Tibial nerve (tissue), 4 donors: ENCODE data around the gene MAPK10. TPM values are rescaled to one million over a fixed set of nuclear protein-coding genes. Genes with fewer than 3 reads are reported as not detected.

Experiments used
- DNase-seq, 2 donors: peaks; one replicate each; pipeline ENCODE4 v3.0.0-alpha.2; 2019; ENCODE audit warnings: low spot score in 2 of 2
- H3K27ac ChIP-seq, 4 donors: fragments of 200-600 bp; sonication (generic) in 3 of 4; one replicate each; pipeline ENCODE4 v1.5.1; 2017 to 2019; ENCODE audit warnings: mild to moderate bottlenecking in 1 of 4
- H3K27me3 ChIP-seq, 2 donors: fragments of 200-600 bp; sonication (generic) in 1 of 2; one replicate each; pipeline versions ENCODE4 v1.5.1 to v1.6.0; 2017 to 2019
- H3K36me3 ChIP-seq, 3 donors: fragments of 200-600 bp; sonication (generic); one replicate each; pipeline ENCODE4 v1.5.1; 2018 to 2019
- H3K4me1 ChIP-seq, 4 donors: fragments of 200-600 bp; sonication (generic) in 3 of 4; one replicate each; pipeline ENCODE4 v1.5.1; 2017 to 2019
- H3K4me3 ChIP-seq, 4 donors: fragments of 200-600 bp; sonication (generic) in 3 of 4; one replicate each; pipeline ENCODE4 v1.5.1; 2017 to 2019; ENCODE audit warnings: mild to moderate bottlenecking in 1 of 4, moderate library complexity in 1 of 4
- H3K9me3 ChIP-seq, 4 donors: fragments of 200-600 bp; sonication (generic) in 3 of 4; one replicate each; pipeline ENCODE4 v1.5.1; 2017 to 2019
- EP300 ChIP-seq, 2 donors: sonication (generic); formaldehyde crosslinking; IDR thresholded peaks; one replicate each; pipeline ENCODE4 v1.6.1; 2017; ENCODE audit warnings: antibody characterized with exemption in 2 of 2, mild to moderate bottlenecking in 1 of 2
- POLR2A ChIP-seq, 2 donors: fragments of 450-650 bp; IDR thresholded peaks; one replicate each; pipeline ENCODE4 v1.6.1; 2017; ENCODE audit warnings: antibody characterized with exemption in 2 of 2, mild to moderate bottlenecking in 2 of 2, moderate library complexity in 2 of 2
- WGBS, 2 donors: methylation state at CpG; one replicate each; pipeline ENCODE4 v1.1.5; 2018; 5-methylcytosine and 5-hydroxymethylcytosine counted together
- total RNA-seq, 4 donors: library from RNA; depleted of rRNA; stranded (reverse); fragments of >200 nt; gene quantifications; one replicate each; pipeline ENCODE4 v1.1.0, GENCODE V29; 2016
- TF ChIP-seq, protein P1 (sequence below), 5 experiments: fragments of 200-600 bp in 3 of 5; fragments of 450-650 bp in 2 of 5; sonication (generic) in 3 of 5; IDR thresholded peaks; one replicate each; pipeline ENCODE4 v1.5.1; 2016 to 2019; ENCODE audit warnings: antibody characterized with exemption in 5 of 5, mild to moderate bottlenecking in 3 of 5, moderate library complexity in 2 of 5

MAPK10 gene
- total RNA-seq, 4 donors from 2014 or later = 20.7 to 34.5 (median 28.0) TPM

DNA sequence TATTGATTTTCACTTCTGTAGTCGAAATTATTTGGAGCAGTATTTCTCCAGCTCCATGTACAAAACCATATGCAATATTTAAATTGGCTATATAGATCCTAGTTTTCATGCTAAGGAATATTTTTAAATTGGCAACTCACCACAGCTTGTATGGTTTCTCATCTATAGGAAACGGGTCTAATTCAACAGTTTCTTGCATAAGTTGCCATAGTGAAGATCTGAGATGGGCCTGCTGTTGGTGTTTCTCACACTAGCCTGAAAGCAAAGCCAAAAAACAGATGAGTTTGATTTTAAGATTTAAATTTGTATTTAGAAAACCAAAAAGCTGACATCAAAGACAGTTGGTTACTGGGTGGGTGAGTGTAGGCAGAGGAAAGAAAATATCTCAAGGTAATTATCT lies 5.5 kb downstream of the MAPK10 start:
- H3K27ac ChIP-seq = no peak overlapping the region
- 91 to 92% methylated on average over 2 of the region's 2 CpGs for WGBS, 2 donors
- H3K4me3 ChIP-seq = no peak overlapping the region
- no peaks in the 10 kb centered on the region for H3K4me1 ChIP-seq
- no peaks in the 10 kb centered on the region for H3K27me3 ChIP-seq
- DNase-seq = no peak
- no peaks in the 10 kb centered on the region for H3K36me3 ChIP-seq
- no peak for TF ChIP-seq EP300 (IDR thresholded peaks at IDR 0.05)
- no peak for TF ChIP-seq POLR2A (IDR thresholded peaks at IDR 0.05)
- TF ChIP-seq, protein P1, sequence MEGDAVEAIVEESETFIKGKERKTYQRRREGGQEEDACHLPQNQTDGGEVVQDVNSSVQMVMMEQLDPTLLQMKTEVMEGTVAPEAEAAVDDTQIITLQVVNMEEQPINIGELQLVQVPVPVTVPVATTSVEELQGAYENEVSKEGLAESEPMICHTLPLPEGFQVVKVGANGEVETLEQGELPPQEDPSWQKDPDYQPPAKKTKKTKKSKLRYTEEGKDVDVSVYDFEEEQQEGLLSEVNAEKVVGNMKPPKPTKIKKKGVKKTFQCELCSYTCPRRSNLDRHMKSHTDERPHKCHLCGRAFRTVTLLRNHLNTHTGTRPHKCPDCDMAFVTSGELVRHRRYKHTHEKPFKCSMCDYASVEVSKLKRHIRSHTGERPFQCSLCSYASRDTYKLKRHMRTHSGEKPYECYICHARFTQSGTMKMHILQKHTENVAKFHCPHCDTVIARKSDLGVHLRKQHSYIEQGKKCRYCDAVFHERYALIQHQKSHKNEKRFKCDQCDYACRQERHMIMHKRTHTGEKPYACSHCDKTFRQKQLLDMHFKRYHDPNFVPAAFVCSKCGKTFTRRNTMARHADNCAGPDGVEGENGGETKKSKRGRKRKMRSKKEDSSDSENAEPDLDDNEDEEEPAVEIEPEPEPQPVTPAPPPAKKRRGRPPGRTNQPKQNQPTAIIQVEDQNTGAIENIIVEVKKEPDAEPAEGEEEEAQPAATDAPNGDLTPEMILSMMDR (IDR thresholded peaks at IDR 0.05) = no peak
- H3K9me3 ChIP-seq = no peaks in the 10 kb centered on the region

DNA sequence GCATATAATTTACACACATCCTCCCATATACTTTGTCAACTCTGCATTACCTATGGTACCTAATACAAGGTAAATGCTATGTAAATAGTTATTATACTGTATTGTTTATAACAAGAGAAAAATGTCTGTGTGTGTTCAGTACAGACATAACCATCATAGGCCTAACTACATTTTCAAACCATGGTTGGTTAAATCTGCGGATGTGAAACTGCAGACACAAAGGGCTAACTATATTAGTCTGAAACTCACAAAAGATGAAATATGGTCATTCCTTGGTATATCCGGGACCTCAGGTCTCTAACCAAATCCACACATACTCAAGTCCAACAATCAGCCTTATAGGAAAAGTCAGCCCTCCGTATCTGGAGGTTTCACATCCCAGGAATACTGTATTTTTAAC lies 13.5 kb downstream of the MAPK10 start:
- Histone ChIP-seq H3K4me3 (no peak overlapping the region), H3K27me3 (no peaks in the 10 kb centered on the region), H3K27ac (no peak overlapping the region), H3K9me3 (peaks cover 0 to 5% (median 0%) of the 10 kb centered on the region in 4 donors), H3K36me3 (no peaks in the 10 kb centered on the region), H3K4me1 (no peaks in the 10 kb centered on the region)
- no peak for DNase-seq
- TF ChIP-seq, protein P1 (IDR thresholded peaks at IDR 0.05) = no peak
- TF ChIP-seq EP300 (IDR thresholded peaks at IDR 0.05) (no peak), POLR2A (IDR thresholded peaks at IDR 0.05) (no peak)
- 77 to 79% methylated on average over 3 of the region's 3 CpGs for WGBS, 2 donors

DNA sequence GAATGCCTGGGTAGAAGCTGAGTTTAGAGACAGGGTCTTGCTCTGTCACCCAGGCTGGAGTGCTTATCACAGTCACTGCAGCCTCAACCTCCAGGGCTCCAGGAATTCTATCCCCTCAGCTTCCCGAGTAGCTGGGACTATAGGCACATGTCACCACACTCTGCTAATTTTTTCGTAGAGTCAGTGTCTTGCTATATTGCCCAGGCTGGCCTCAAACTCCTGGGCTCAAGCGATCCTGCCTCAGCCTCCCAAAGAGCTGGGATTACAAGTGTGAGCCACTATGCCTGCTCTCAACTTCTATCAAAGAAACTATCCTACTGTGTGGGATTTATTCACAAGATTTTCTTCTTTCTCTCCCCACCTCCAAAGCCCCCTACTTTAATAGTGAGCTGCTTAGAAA lies 15.7 kb downstream of the MAPK10 start:
- Histone ChIP-seq H3K27ac (no peak overlapping the region), H3K36me3 (no peaks in the 10 kb centered on the region), H3K9me3 (peaks cover 0 to 5% (median 0%) of the 10 kb centered on the region in 4 donors), H3K4me1 (no peaks in the 10 kb centered on the region), H3K4me3 (no peak overlapping the region), H3K27me3 (no peaks in the 10 kb centered on the region)
- no peak for DNase-seq
- WGBS, 2 donors = 82 to 88% methylated on average over 3 of the region's 3 CpGs
- TF ChIP-seq, protein P1 (IDR thresholded peaks at IDR 0.05) = no peak

DNA sequence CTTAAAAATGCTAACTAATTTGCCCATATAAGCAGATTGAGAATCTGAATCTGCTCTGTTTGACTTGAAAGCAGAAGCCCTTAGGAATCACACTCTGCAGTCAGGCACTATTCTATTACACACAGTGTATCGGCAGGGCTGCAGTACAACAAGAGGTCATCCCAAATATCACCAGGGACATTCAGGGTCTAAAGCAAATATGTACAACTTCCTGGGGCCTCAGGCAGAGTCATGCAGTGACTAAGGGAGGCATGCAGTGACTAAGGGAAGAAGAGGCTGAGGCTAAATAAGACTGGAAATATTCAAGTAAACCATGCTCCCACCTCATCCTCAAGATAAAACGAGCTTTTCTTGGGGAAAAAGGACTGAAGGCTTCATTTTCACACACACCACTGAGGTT lies 20.9 kb downstream of the MAPK10 start:
- TF ChIP-seq, protein P1 (IDR thresholded peaks at IDR 0.05) = no peak
- TF ChIP-seq POLR2A (IDR thresholded peaks at IDR 0.05) = no peak
- no peaks in the 10 kb centered on the region for H3K36me3 ChIP-seq
- H3K4me3 ChIP-seq = no peak overlapping the region
- no peak for DNase-seq
- no peak overlapping the region for H3K27ac ChIP-seq
- no peaks in the 10 kb centered on the region for H3K27me3 ChIP-seq
- no peaks in the 10 kb centered on the region for H3K9me3 ChIP-seq
- 43 to 44% methylated on average over 2 of the region's 2 CpGs for WGBS, 2 donors
- peaks cover 0 to 7% (median 0%) of the 10 kb centered on the region in 4 donors for H3K4me1 ChIP-seq

DNA sequence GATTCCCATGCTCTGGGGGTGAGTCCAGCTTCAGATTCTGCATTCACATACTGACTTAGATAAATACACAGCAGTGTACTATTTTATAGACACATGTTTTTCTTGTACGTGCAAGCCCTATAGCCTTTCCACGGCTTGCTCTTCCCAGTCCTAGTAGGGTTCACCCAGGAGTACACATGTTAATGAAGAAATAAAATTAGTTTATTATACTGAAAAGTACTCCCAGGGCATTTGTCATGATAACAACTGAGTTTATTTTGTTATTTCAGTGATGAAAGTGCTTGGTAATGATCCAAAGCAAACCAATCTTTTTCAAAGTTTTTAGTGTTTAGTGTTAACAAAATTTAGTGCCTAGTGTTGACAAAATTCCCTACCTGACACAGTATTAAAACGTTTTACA lies 21.3 kb downstream of the MAPK10 start:
- Histone ChIP-seq H3K27ac (no peak overlapping the region), H3K9me3 (no peaks in the 10 kb centered on the region), H3K4me1 (peaks cover 0 to 7% (median 0%) of the 10 kb centered on the region in 4 donors), H3K4me3 (no peak overlapping the region), H3K36me3 (no peaks in the 10 kb centered on the region), H3K27me3 (no peaks in the 10 kb centered on the region)
- TF ChIP-seq POLR2A (IDR thresholded peaks at IDR 0.05) (no peak), EP300 (IDR thresholded peaks at IDR 0.05) (no peak)
- TF ChIP-seq, protein P1 (IDR thresholded peaks at IDR 0.05) = no peak
- WGBS, 2 donors = 40 to 46% methylated on average over 3 of the region's 3 CpGs
- DNase-seq = no peak
